HepG2 (cell line): ENCODE data around the gene COQ8B. TPM values are rescaled to one million over a fixed set of nuclear protein-coding genes. Genes with fewer than 3 reads are reported as not detected.

ENCODE experiments used
- FOSL2 ChIP-seq: sonication (generic); formaldehyde crosslinking; IDR thresholded peaks from 2 replicates; pipeline ENCODE4 v1.4.0; 2020; ENCODE audit warnings: missing genetic modification reagents
- GABPA ChIP-seq, 2 experiments: IDR thresholded peaks; 2 replicates each; pipeline ENCODE4 v1.6.1; 2011 to 2016; ENCODE audit warnings: low read depth in 2 of 2, low read length in 1 of 2, missing biosample characterization in 1 of 2, missing genetic modification characterization in 1 of 2
- MAFF ChIP-seq: IDR thresholded peaks from 2 replicates; pipeline ENCODE4 v1.6.1; 2011; ENCODE audit warnings: low read depth, low read length, improper control_type of control experiment
- NFYC ChIP-seq: IDR thresholded peaks from 2 replicates; pipeline ENCODE4 v1.6.1; 2016; ENCODE audit warnings: missing genetic modification reagents, missing compliant biosample characterization
- NR3C1 ChIP-seq: sonication (generic); formaldehyde crosslinking; IDR thresholded peaks from 2 replicates; pipeline ENCODE4 v1.4.0; 2020; ENCODE audit warnings: missing genetic modification reagents
- TFAP4 ChIP-seq: sonication (generic); IDR thresholded peaks from 2 replicates; pipeline ENCODE4 v1.6.1; 2016; ENCODE audit warnings: low read depth, borderline replicate concordance
- TSC22D2 ChIP-seq: sonication (generic); formaldehyde crosslinking; IDR thresholded peaks from 2 replicates; pipeline ENCODE4 v1.5.1; 2020; ENCODE audit warnings: missing genetic modification reagents, mild to moderate bottlenecking, borderline replicate concordance
- UBTF ChIP-seq: sonication (generic); formaldehyde crosslinking; IDR thresholded peaks from 2 replicates; pipeline ENCODE4 v1.4.0; 2020; ENCODE audit warnings: mild to moderate bottlenecking, missing genetic modification reagents
- ZBTB33 ChIP-seq: sonication (generic); formaldehyde crosslinking; IDR thresholded peaks from 2 replicates; pipeline ENCODE4 v1.4.0; 2020; ENCODE audit warnings: missing genetic modification reagents
- ZFAT ChIP-seq: sonication (generic); formaldehyde crosslinking; conservative IDR thresholded peaks from 2 replicates; pipeline ENCODE4 v1.8.1; 2023; ENCODE audit warnings: missing genetic modification reagents, inconsistent platforms
- ZFP62 ChIP-seq: sonication (generic); formaldehyde crosslinking; IDR thresholded peaks from 2 replicates; pipeline ENCODE4 v1.4.0; 2020; ENCODE audit warnings: missing genetic modification reagents
- ZNF335 ChIP-seq: sonication (generic); formaldehyde crosslinking; IDR thresholded peaks from 2 replicates; pipeline ENCODE4 v1.4.0; 2020; ENCODE audit warnings: missing genetic modification reagents
- ZNF557 ChIP-seq: sonication (generic); formaldehyde crosslinking; IDR thresholded peaks from 2 replicates; pipeline ENCODE4 v1.4.0; 2020; ENCODE audit warnings: missing genetic modification reagents
- ZNF616 ChIP-seq: sonication (generic); formaldehyde crosslinking; IDR thresholded peaks from 2 replicates; pipeline ENCODE4 v1.5.0; 2020; ENCODE audit warnings: low read depth, mild to moderate bottlenecking, missing genetic modification reagents
- ZNF660 ChIP-seq: sonication (generic); formaldehyde crosslinking; IDR thresholded peaks from 2 replicates; pipeline ENCODE4 v1.5.1; 2020; ENCODE audit warnings: mild to moderate bottlenecking, low read depth, missing genetic modification reagents, borderline replicate concordance
- polyA plus RNA-seq, 8 experiments: library from polyadenylated mRNA; depleted of rRNA in 3 of 8; stranded (reverse) in 7 of 8; unstranded in 1 of 8; fragments of >200 nt; fragmentation: Illumina TruSeq in 4 of 8; extraction: Trizol in 4 of 8; gene quantifications; 2 replicates each; pipeline versions ENCODE4 v1.2.1 to v1.2.3, GENCODE V29; 2011 to 2016; ENCODE audit warnings: low read depth in 4 of 8, missing spikeins in 1 of 8, mixed read lengths in 1 of 8; ENCODE audit not compliant: insufficient read depth in 1 of 8
- total RNA-seq, 5 experiments: library from RNA; depleted of rRNA; stranded (reverse); fragments of >200 nt; fragmentation: Illumina TruSeq; extraction: Trizol; gene quantifications; 2 replicates each; pipeline ENCODE4 v1.2.3, GENCODE V29; 2016; ENCODE audit warnings: low read depth in 1 of 5
- TF ChIP-seq, protein P1 (sequence below): IDR thresholded peaks from 2 replicates; pipeline ENCODE4 v1.6.1; 2016; ENCODE audit warnings: missing compliant biosample characterization, missing genetic modification reagents, borderline replicate concordance
- TF ChIP-seq, protein P2 (sequence below): conservative IDR thresholded peaks from 2 replicates; pipeline ENCODE4 v1.6.1; 2018; ENCODE audit warnings: missing genetic modification reagents

COQ8B gene
- total and polyA plus RNA-seq, 2 of the 13 experiments (the other 11 are each of a cell fraction or from before 2014, with no cell fraction given), result 12.3 to 17.2 TPM

- TF ChIP-seq UBTF (peak; percentile 63), TFAP4 (peak; percentile 48; the same call in 1 of the 2 replicates), ZNF557 (CRISPR knock-in tag) (peak; percentile 76; the same call in 1 of the 2 replicates), ZFAT (CRISPR knock-in tag) (peak; percentile 78; the same call in 1 of the 2 replicates), ZNF335 (CRISPR knock-in tag) (no peak), ZFP62 (CRISPR knock-in tag) (no peak), NFYC (CRISPR knock-in tag) (no peak; the same call in 1 of the 2 replicates), ZNF660 (no peak), GABPA (IDR thresholded peaks at IDR 0.05; ENCODE audit: low read depth, low read length) (no peak), GABPA (CRISPR knock-in tag; IDR thresholded peaks at IDR 0.05; ENCODE audit: low read depth) (no peak), MAFF (no peak), FOSL2 (peak; percentile 41), ZNF616 (CRISPR knock-in tag) (no peak), TSC22D2 (CRISPR knock-in tag) (0 out of 2 replicates have a peak, but pooled peaks have one; percentile 48), ZBTB33 (CRISPR knock-in tag) (peak; percentile 60), NR3C1 (CRISPR knock-in tag) (no peak)
- TF ChIP-seq, protein P1, sequence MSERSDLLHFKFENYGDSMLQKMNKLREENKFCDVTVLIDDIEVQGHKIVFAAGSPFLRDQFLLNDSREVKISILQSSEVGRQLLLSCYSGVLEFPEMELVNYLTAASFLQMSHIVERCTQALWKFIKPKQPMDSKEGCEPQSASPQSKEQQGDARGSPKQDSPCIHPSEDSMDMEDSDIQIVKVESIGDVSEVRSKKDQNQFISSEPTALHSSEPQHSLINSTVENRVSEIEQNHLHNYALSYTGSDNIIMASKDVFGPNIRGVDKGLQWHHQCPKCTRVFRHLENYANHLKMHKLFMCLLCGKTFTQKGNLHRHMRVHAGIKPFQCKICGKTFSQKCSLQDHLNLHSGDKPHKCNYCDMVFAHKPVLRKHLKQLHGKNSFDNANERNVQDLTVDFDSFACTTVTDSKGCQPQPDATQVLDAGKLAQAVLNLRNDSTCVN (CRISPR knock-in tag), result peak; percentile 29; the same call in 1 of the 2 replicates
- TF ChIP-seq, protein P2, sequence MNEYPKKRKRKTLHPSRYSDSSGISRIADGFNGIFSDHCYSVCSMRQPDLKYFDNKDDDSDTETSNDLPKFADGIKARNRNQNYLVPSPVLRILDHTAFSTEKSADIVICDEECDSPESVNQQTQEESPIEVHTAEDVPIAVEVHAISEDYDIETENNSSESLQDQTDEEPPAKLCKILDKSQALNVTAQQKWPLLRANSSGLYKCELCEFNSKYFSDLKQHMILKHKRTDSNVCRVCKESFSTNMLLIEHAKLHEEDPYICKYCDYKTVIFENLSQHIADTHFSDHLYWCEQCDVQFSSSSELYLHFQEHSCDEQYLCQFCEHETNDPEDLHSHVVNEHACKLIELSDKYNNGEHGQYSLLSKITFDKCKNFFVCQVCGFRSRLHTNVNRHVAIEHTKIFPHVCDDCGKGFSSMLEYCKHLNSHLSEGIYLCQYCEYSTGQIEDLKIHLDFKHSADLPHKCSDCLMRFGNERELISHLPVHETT (CRISPR knock-in tag), result 0 out of 2 replicates have a peak, but pooled peaks have one; percentile 62
Measured at GRCh38 chr19:40662925-40663694, 53.6 kb downstream of the COQ8B start (continued).
